Skin epidermis (tissue), 12 donors: ENCODE measurements around the gene DOCK2.

ENCODE experiments used
- H3K27ac ChIP-seq, 21 experiments: fragments of 200-600 bp; sonication (generic) in 11 of 21; one replicate each; pipeline ENCODE4 v1.5.0; 2020; ENCODE audit warnings: mild to moderate bottlenecking in 3 of 21, inconsistent platforms in 2 of 21, moderate library complexity in 2 of 21
- H3K4me3 ChIP-seq, 7 experiments: fragments of 200-600 bp; sonication (generic) in 2 of 7; one replicate each; pipeline ENCODE4 v1.5.0; 2020; ENCODE audit warnings: inconsistent platforms in 2 of 7, mild to moderate bottlenecking in 2 of 7, moderate library complexity in 1 of 7

Gene DOCK2

DNA sequence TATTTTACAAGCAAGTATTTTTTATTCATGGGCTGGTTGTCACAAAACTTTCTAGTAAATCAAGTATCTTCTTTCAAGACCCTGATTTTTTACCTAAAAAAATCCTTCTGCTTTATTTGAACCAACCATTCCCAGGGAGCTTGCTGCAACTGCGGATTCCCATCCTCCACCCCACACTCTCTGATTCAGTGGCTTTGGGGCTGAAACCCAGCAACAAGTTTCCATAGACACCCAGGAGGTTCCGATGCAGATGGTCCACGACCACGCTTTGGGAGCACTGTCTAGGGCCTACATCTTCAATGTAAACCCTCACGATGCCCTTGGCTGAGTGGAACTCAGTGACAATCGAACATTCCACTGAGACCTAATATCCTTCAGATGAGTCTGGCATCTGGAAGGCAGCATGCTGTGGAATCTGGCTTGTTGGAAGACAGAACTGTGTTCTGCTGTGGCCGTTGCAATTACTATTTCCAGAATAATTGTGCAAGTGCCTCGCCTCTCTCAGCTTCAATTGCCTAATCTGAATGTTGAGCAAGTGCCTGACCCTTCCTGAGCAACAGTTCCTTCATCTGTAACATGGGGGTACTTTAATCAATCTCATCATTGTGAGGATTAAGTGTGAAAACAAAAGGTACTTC is 238.1 kb downstream of the DOCK2 start:
- Histone ChIP-seq H3K27ac (peak overlapping the region in 2 of 21 experiments; percentile 4 to 5), H3K4me3 (no peak overlapping the region)

DNA sequence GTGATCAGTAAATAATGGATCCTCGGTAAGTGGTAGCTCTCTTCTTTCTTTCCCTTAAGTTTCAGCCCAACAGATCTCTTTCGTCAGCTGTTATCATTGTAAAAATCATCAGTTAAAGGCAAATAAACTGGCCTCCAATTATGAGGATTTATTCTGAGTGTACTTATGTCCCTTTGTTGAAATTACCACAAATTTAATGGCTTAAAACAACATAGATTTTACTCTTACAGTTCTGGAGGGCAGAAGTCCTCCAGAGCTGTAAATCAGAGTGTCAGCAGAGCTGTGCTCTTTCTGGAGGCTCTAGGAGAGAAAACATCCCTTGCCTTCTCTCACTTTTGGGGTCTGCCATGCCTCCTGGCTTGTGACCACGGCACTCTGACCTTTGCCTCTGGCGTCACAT is 238.7 kb downstream of the DOCK2 start:
- Histone ChIP-seq H3K27ac (peak overlapping the region in 3 of 21 experiments; percentile 23 to 59 (median 49)), H3K4me3 (no peak overlapping the region)

DNA sequence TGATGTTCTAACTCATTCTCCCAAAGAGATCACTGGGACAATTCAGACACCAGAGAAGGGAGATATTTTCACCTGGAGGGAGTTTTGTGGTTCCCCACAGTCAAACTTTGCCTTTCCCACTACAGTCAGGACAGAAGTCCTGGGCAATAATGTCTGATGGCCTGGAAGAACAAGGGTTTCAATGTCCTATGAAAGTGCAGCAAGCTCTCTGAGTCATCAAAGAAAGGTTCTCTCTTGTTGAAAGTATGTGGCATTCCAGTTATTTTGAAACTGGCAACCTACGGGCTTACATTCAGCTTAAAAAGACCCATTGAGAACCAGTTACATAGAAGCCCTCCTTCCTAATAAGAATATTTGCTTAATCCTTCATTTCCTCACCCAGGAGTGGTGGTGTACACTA is 239.3 kb downstream of the DOCK2 start:
- Histone ChIP-seq H3K4me3 (no peak overlapping the region), H3K27ac (peak overlapping the region in 2 of 21 experiments; percentile 49 to 59)

DNA sequence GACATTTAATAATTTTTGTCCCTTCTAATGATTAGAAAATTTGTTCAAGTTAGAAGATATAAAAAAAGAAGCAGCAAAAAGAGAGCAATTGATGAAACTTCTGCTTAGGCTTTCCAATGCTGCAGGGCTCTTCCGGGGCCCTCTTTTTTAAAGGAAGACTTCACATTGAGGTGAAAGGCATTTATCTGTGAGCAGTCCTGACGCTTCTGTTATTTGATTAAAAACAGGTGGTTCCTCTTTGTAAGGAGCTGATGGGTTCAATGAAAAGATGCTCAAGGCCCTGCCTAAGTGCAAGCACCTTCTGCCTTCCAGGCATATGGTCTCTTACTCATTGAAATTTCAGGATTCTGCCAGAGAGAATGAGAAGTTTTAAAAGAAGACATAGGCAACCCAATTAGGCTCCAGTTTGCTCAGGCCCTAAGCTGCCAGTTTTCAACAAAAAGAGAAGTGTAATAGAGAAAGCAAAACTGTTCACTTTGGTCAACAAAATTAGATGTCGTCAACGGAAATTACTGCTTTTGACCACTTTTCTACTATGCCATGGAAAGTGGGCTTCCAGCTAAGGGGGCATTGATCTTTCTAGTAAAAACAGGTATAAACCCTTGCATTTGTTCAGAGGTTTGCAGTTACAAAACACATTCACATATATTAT is 243.1 kb downstream of the DOCK2 start:
- Histone ChIP-seq H3K27ac (peak overlapping the region in 2 of 21 experiments; percentile 4 to 24), H3K4me3 (no peak overlapping the region)

DNA sequence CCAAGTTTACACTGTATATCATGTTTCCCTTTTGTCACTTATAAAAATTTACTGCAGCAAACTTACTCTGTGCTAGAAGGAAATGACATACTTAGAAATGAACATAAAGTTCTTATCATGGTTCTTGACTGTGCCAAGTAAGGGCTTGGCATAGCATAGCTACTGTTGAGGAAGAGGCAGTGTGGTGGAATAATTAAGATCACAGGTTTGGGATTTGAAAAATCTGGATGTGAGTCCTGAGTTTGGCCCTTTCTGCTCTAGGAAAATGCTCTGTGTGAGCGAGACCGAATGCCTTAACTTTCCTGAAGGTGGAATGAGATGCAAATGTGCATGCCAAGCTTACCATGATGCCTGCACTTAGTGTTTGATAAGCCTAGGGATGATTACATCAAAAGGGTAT is 243.7 kb downstream of the DOCK2 start:
- H3K27ac ChIP-seq, result peak overlapping the region in 1 of 21 experiments; percentile 24
- H3K4me3 ChIP-seq, result no peak overlapping the region

DNA sequence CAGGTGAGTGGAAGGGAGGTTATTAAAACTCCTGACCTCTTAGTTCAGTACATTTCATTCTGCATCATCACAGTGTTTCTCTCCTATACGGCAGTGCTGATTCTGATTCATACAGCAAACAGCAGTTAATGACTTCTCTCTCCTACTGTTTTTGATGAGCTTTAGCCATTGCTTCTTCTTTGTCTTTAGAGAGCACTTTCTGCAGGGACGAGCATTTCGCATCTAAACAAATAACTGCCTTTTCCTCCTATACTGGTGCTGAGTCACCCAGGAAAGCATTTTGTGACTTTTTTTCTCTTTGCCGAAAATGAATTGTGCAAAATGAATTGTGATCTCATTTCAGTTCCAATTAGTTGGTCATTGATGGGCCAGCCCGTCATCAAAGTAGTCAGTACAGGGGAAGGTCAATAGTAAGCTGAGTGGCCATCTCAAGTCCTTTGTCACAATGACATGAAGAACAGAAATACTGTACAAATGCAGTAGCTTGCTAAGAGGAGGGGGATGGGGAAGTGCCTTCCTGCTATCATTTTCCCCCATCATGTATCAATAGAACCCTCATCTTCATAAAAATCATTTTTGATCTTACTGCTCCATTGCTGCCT is 244.7 kb downstream of the DOCK2 start:
- H3K27ac ChIP-seq, result no peak overlapping the region
- no peak overlapping the region for H3K4me3 ChIP-seq

DNA sequence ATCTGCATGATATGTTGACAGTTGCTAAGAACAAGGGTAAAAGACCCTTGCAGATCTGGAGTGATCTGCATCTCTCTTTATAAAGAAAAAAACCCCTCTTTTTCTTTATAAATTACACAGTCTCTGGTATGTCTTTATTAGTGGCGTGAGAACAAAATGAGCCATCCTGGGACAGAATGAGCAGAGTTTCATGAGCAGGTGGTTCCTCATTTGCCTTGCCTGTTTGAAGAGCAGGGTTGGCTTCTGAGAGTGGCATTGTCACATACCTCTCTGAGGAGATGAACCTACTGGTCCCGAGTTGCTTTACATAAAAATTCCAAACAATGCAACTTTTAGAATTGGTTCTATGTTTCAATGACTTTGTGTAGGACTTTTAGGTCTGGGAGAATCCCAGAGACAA is 249.0 kb downstream of the DOCK2 start:
- Histone ChIP-seq H3K4me3 (no peak overlapping the region), H3K27ac (no peak overlapping the region)

DNA sequence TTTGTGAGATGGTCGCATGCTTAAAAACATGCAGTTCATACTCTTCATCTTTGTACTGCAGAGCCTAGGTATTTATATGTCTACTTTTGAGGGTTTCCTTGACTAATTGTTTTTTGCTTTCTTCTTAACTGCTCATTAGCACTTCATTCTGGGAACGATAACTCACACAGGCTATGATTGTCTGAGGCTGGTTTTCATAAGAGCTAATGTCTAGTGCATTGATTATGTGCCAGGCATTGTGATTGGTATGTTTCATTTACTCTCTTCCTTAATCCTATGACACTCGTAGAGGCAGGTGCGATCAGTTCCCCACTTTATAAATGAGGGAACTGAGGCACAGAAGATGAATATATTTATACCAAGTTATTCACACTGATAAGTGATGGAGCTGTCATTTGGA is 249.6 kb downstream of the DOCK2 start:
- no peak overlapping the region for H3K27ac ChIP-seq

DNA sequence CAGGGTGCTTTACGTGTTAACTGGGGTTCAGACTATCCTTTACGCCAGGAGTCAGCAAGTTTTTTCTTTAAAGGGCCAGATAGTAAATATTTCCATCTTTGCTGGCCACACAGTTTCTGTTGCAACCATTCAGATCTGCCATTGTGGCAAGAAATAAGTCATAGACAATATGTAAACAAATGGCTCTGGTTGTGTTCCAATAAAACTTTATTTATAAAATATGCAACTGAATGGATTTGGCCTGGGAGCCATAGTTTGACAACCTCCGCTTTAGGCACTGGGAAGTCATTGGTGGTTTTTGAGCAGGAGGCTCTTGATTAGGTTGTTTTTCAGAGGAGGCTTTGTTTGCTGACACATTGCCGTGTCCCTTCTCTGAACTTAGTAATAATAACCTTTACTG is 252.5 kb downstream of the DOCK2 start:
- Histone ChIP-seq H3K4me3 (no peak overlapping the region), H3K27ac (no peak overlapping the region)

More for the DNA sequence above, 249.6 kb downstream of the DOCK2 start:
- H3K4me3 ChIP-seq, result no peak overlapping the region

DNA sequence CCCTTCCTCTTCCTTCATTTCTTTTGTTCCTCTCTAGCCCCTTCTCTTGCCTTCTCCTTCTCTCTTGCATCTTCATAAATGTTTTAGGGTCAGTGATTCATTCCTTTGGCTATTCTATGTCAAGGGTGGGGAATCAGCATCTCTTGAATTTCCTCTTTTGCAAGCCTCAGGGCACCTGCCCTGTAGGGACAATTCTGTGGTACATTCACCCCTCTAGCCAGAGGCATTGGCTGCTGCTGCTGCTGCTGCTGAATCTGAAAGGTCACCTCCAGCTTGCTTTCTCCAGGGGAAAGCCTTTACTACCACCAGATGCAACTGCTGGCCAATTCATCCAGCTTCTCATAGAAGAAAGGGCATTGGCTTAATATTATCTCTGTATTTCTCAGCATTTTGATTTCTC is 255.9 kb downstream of the DOCK2 start:
- Histone ChIP-seq H3K4me3 (no peak overlapping the region), H3K27ac (no peak overlapping the region)

DNA sequence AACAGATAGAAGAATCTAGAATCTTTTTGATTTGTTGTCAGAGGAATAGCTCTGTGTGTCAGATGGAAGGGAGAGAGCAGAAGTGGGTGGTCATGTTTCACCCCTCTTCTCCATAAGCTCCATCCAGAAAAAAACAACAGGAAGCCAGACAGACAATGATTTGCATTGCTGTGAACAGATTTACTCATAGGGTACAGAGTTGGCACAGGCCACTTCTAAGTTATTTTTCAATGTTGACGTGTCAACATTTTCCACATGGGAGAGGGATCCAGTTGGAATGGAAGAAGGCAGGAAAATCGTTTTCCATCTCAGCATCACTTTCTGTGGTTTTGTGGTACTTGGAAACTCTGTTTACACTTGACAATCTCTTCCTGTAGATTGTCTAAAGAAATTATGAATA is 256.5 kb downstream of the DOCK2 start:
- no peak overlapping the region for H3K4me3 ChIP-seq
- no peak overlapping the region for H3K27ac ChIP-seq

DNA sequence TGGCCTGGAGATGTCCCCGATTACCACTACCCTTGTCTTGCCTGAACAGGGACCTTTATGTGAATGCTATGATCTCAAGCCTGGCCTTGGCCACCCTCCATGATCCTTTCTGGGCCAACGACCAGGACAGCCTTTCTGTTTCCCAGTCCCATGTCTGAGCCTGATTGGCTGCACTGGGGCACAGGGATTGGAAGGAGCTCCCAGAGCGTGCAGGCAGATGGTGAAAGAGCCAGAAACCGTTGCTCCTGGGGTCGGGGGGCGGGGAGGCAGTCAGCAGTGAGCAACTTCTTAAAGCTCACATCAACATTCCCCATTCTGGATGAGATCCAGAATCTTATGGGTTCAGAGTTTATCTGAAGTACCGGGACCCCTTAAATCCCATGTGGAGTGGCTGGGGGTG is 258.9 kb downstream of the DOCK2 start:
- Histone ChIP-seq H3K4me3 (no peak overlapping the region), H3K27ac (no peak overlapping the region)

DNA sequence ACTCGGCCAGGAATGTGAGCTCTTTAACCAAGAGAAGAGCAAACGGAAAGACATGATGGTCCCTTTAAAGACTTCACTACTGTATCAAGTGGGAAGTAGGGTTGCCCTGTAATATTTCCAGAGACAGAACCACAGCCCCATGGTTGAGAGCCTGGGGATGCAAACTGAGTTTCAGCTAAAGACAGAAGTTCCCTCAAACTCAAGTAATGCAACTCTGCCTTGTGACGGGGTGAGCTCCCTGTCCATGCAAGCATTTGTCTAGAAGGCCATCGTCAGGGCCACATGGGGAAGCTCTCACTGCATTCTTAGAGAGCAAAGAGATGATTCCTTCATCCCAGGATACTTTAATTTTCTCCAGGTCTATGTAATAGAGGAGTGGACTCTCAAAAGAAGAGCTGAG is 260.4 kb downstream of the DOCK2 start:
- H3K27ac ChIP-seq, result no peak overlapping the region
- H3K4me3 ChIP-seq, result no peak overlapping the region

DNA sequence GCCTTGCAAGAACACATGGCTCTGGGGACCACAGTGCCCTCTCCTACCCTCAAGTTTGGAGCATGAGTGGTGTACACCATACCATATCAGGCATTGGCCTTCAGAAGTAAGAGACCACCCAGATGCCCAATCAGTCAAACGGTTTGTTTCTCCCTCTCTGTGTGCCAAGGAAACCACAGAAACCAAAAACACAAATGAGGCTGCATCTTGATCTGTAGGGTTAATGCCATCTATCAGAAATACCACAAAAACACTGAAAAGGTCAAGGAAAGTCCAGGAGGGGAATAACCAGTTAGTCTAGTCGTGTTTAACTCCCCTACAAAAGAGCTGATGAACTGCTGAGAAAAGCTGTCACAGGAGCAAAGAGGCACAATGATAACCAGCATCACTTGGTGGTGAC is 264.8 kb downstream of the DOCK2 start:
- H3K27ac ChIP-seq, result no peak overlapping the region

DNA sequence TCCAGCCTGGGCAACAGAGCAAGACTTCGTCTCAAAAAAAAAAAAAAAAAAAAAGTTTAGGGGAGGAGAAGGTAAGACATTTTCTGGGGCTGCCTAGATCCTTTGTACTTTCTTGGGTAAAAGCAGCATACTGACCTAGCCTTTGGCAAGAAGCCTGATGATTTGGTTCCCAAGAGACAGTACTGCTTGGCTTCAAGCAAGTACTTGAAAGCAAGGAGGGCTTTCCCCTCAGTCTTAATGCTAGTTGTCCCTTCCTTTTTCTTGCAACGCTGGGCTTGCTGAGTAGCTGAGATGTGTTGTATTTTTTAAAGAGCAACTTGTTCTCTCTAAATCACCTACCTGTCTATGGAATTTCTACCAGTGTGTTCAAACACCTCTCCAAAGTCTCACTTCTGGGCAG is 267.0 kb downstream of the DOCK2 start:
- no peak overlapping the region for H3K27ac ChIP-seq

More for the DNA sequence above, 264.8 kb downstream of the DOCK2 start:
- no peak overlapping the region for H3K4me3 ChIP-seq

DNA sequence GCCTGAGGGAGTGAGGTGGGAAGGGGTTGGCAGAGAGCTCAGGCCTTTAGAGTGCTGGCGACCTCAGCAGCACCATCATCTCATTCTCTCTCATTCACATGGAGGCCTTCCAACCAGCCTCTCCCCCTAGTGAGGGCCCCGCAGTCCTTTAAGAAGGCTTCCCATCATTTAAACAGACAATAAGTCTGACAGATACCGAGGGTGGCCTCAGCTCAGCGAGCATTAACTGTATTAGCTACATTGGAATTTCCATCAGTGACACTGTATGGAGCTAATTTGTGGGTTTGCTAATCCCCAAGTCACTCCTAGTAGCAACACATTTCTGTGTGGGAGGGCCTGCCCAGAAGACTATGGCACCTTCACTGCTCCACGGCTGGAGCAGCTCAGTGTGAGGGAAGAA is 267.4 kb downstream of the DOCK2 start:
- no peak overlapping the region for H3K27ac ChIP-seq
- H3K4me3 ChIP-seq, result no peak overlapping the region

More for the DNA sequence above, 267.0 kb downstream of the DOCK2 start:
- no peak overlapping the region for H3K4me3 ChIP-seq

DNA sequence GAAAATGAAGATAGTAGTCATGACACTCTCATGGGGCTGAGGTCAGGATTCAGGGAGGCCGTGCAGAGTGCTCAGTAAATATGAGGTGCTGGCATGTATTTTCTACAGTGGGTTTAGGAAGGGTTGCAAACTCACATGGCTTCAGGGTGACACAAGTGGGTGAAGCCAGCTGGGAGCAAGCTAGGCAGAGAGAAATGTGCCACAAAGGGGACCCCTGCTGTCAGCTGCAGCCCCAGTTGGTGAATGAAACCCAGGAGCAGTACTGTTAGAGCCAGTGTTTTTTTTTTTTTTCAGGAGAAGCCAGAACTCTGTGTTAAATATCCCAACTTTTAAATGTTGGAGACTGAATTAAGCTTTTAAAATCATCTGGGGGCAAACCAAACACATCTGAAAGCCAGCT is 267.9 kb downstream of the DOCK2 start:
- H3K4me3 ChIP-seq, result no peak overlapping the region
- H3K27ac ChIP-seq, result no peak overlapping the region

DNA sequence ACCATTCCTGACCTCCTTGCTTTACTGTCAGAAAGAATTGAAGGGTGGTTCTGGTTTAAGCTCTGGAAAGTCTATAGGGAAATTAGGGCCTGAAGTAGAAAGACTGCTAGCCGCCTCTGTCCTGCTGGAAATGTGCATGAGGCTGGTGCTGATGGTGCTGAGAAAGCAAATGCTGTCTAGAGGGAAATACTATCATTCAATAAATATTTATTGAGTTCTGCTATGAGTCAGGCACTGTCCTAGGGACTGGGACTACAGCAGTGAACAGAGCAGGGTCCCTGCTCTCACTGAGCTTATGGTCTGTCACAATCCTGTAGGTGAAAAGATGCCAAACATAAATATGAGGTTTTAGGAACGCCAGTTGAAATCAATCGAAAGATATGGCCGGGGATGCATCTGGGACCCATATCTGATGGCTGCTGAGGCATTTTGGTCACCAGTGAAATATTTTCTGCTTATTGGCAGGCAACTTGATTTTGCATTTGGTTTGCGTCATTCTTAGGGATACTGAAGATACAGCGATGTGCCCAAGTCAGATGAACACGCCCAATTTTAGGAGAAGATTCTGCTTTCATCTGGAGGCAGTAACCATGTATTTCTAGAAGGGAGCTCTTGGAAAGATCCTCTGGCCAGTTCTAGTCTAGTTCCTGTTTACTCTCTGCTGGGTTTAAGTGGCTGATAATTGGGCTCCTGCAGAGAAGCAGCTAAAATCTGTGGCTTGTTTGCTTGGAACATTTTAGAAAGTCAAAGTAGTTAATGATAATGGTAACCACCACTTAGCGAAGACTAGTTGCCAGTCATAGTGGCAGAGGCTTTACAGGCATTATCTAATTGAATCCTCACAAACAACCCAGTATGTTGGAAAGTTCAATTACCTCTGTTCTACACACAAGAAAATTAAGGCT is 269.9 kb downstream of the DOCK2 start:
- H3K4me3 ChIP-seq, result no peak overlapping the region
- H3K27ac ChIP-seq, result peak overlapping the region in 2 of 21 experiments; percentile 25 to 31

DNA sequence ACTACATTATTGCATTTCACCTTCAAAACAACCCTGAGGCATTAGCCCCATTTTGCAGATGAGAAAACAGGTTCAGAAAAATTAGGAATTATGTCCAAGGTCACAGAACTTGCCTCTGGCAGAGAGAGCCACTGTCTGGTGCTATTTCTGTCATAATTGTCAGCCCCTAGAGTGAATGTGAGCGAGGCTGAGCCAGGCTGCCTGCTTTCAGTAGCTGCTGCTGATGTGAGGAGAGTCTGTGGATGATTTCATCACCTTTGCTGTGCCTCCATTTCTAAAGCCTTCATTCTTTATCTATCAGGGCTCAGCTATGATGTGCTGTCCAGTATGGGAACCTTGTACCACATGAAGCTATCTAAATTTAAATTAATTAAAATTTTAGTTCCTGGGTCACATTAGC is 271.8 kb downstream of the DOCK2 start:
- Histone ChIP-seq H3K27ac (no peak overlapping the region), H3K4me3 (no peak overlapping the region)

DNA sequence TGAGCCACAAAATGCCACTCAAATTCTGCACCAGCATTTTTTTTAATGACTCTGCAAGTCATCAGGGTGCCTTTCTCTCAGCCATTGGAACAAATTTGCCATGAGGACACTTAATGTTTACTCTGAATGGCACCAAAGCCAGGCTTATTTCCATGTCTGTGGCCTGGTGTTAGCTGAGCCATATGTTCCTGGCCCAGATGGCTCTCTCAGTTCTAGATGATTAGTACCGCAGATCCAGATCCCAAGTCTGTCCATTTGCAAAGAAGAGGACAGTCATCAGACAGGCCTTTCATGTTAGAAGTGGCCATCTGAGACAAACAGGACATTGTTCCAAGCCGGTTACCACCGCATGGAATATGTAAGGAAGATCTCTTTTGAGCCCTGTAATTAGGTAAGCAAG is 272.9 kb downstream of the DOCK2 start:
- Histone ChIP-seq H3K27ac (no peak overlapping the region), H3K4me3 (no peak overlapping the region)
